H9 (cell line): ENCODE data around the gene FAM83E. TPM values are rescaled to one million over a fixed set of nuclear protein-coding genes. Genes with fewer than 3 reads are reported as not detected.
A peak's percentile ranks its signal among the peaks of the same experiment; 100 is the strongest.

Experiments
- DNase-seq: peaks from one replicate; pipeline ENCODE4 v3.0.0-alpha.2; 2017
- H2AFZ ChIP-seq: one replicate; pipeline ENCODE4 v1.6.1; 2013; ENCODE audit warnings: mild to moderate bottlenecking, low read length, control low read depth, moderate library complexity
- H2AK5ac ChIP-seq: 2 replicates; pipeline ENCODE4 v1.6.1; 2013; ENCODE audit warnings: low read length, control low read depth, mixed read lengths; ENCODE audit not compliant: insufficient read length
- H2BK120ac ChIP-seq: one replicate; pipeline ENCODE4 v1.6.1; 2013; ENCODE audit warnings: low read depth, mild to moderate bottlenecking, low read length, control low read depth, inconsistent platforms; ENCODE audit not compliant: poor library complexity, severe bottlenecking
- H2BK12ac ChIP-seq: 2 replicates; pipeline ENCODE4 v1.6.1; 2013; ENCODE audit warnings: low read length, control low read depth, mixed read lengths, low read depth; ENCODE audit not compliant: insufficient read length
- H2BK15ac ChIP-seq: 2 replicates; pipeline ENCODE4 v1.6.1; 2013; ENCODE audit warnings: low read depth, low read length, control low read depth
- H2BK20ac ChIP-seq: one replicate; pipeline ENCODE4 v1.6.1; 2013; ENCODE audit warnings: low read depth, mild to moderate bottlenecking, low read length, control low read depth, inconsistent platforms; ENCODE audit not compliant: poor library complexity, severe bottlenecking
- H2BK5ac ChIP-seq: 2 replicates; pipeline ENCODE4 v1.6.1; 2013; ENCODE audit warnings: low read length, control low read depth, mixed read lengths; ENCODE audit not compliant: insufficient read length
- H3K14ac ChIP-seq: 2 replicates; pipeline ENCODE4 v1.6.1; 2013; ENCODE audit warnings: low read length, control low read depth; ENCODE audit not compliant: insufficient read depth
- H3K18ac ChIP-seq: 2 replicates; pipeline ENCODE4 v1.6.1; 2013; ENCODE audit warnings: low read depth, mild to moderate bottlenecking, mixed read lengths, low read length, control low read depth; ENCODE audit not compliant: insufficient read length
- H3K23ac ChIP-seq: 2 replicates; pipeline ENCODE4 v1.6.1; 2013; ENCODE audit warnings: low read length, control low read depth, mixed read lengths, low read depth; ENCODE audit not compliant: insufficient read length
- H3K23me2 ChIP-seq: 2 replicates; pipeline ENCODE4 v1.6.1; 2013; ENCODE audit warnings: low read depth, mild to moderate bottlenecking, mixed read lengths, low read length, control low read depth; ENCODE audit not compliant: insufficient read length, poor library complexity, severe bottlenecking
- H3K27ac ChIP-seq: 2 replicates; pipeline ENCODE4 v1.5.1; 2013; ENCODE audit warnings: low read length, control low read depth, mixed read lengths, low read depth; ENCODE audit not compliant: insufficient read length
- H3K27me3 ChIP-seq: 2 replicates; pipeline ENCODE4 v1.6.1; 2013; ENCODE audit warnings: low read length, control low read depth, inconsistent platforms; ENCODE audit not compliant: insufficient read depth
- H3K4ac ChIP-seq: 2 replicates; pipeline ENCODE4 v1.6.1; 2013; ENCODE audit warnings: low read depth, mild to moderate bottlenecking, control low read depth, inconsistent platforms, low read length, moderate library complexity
- H3K4me1 ChIP-seq: 2 replicates; pipeline ENCODE4 v1.6.1; 2013; ENCODE audit warnings: low read length, control low read depth, inconsistent platforms; ENCODE audit not compliant: insufficient read depth
- H3K4me2 ChIP-seq: 2 replicates; pipeline ENCODE4 v1.6.1; 2013; ENCODE audit warnings: low read length, control low read depth, mixed read lengths; ENCODE audit not compliant: insufficient read length, insufficient read depth
- H3K56ac ChIP-seq: 2 replicates; pipeline ENCODE4 v1.6.1; 2013; ENCODE audit warnings: low read depth, mild to moderate bottlenecking, mixed read lengths, low read length, control low read depth; ENCODE audit not compliant: insufficient read length
- H3K79me1 ChIP-seq: 2 replicates; pipeline ENCODE4 v1.6.1; 2013; ENCODE audit warnings: low read depth, mild to moderate bottlenecking, moderate library complexity, low read length, control low read depth, inconsistent platforms; ENCODE audit not compliant: insufficient read depth, poor library complexity, severe bottlenecking
- H3K79me2 ChIP-seq: 2 replicates; pipeline ENCODE4 v1.6.1; 2013; ENCODE audit warnings: low read length, control low read depth, inconsistent platforms; ENCODE audit not compliant: insufficient read depth
- H3K9ac ChIP-seq: 2 replicates; pipeline ENCODE4 v1.6.1; 2013; ENCODE audit warnings: low read length, control low read depth, mixed read lengths; ENCODE audit not compliant: insufficient read length; ENCODE audit errors: extremely low read depth
- H3K9me3 ChIP-seq: one replicate; pipeline ENCODE4 v1.6.1; 2013; ENCODE audit warnings: low read depth, low read length, inconsistent platforms; ENCODE audit not compliant: control insufficient read depth
- H3T11ph ChIP-seq: one replicate; pipeline ENCODE4 v1.6.1; 2013; ENCODE audit warnings: mild to moderate bottlenecking, low read length, control low read depth, inconsistent platforms
- H4K20me1 ChIP-seq: one replicate; pipeline ENCODE4 v1.6.1; 2013; ENCODE audit not compliant: control insufficient read depth, insufficient read length, insufficient read depth
- H4K5ac ChIP-seq: 2 replicates; pipeline ENCODE4 v1.6.1; 2013; ENCODE audit warnings: low read depth, mild to moderate bottlenecking, mixed read lengths, low read length, control low read depth; ENCODE audit not compliant: insufficient read length
- H4K8ac ChIP-seq: replicated peaks from 2 replicates; pipeline ENCODE4 v1.6.1; 2013; ENCODE audit warnings: low read length, control low read depth, mixed read lengths, low read depth; ENCODE audit not compliant: insufficient read length
- H4K91ac ChIP-seq: 2 replicates; pipeline ENCODE4 v1.6.1; 2013; ENCODE audit warnings: low read depth, mild to moderate bottlenecking, moderate library complexity, mixed read lengths, low read length, control low read depth; ENCODE audit not compliant: insufficient read length
- H3K27ac Mint-ChIP-seq, 3 experiments: 2 replicates in 2 of 3; 3 replicates in 1 of 3; pipeline ENCODE4 v1.8.0; 2020 to 2021; ENCODE audit warnings: mixed read lengths in 3 of 3, mild to moderate bottlenecking in 1 of 3, moderate library complexity in 1 of 3
- H3K27me3 Mint-ChIP-seq: 2 replicates; pipeline ENCODE4 v1.8.0; 2021; ENCODE audit warnings: low read depth, mild to moderate bottlenecking, moderate library complexity, mixed read lengths
- H3K36me3 Mint-ChIP-seq, 3 experiments: 2 replicates in 2 of 3; 3 replicates in 1 of 3; pipeline ENCODE4 v1.8.0; 2020 to 2021; ENCODE audit warnings: low read depth in 3 of 3, mixed read lengths in 3 of 3; ENCODE audit not compliant: insufficient read depth in 1 of 3
- H3K4me1 Mint-ChIP-seq, 2 experiments: 2 replicates each; pipeline ENCODE4 v1.8.0; 2020; ENCODE audit warnings: mixed read lengths in 2 of 2
- H3K4me3 Mint-ChIP-seq, 2 experiments: 2 replicates in 1 of 2; 3 replicates in 1 of 2; pipeline ENCODE4 v1.8.0; 2020 to 2021; ENCODE audit warnings: mild to moderate bottlenecking in 2 of 2, mixed read lengths in 2 of 2, moderate library complexity in 1 of 2
- H3K9me3 Mint-ChIP-seq, 2 experiments: 2 replicates in 1 of 2; 3 replicates in 1 of 2; pipeline ENCODE4 v1.8.0; 2020; ENCODE audit warnings: mild to moderate bottlenecking in 2 of 2, mixed read lengths in 2 of 2, moderate library complexity in 1 of 2
- CTCF ChIP-seq: fragments of 200-600 bp; sonication (generic); conservative IDR thresholded peaks from 3 replicates; pipeline ENCODE4 v1.8.0; 2021; ENCODE audit warnings: antibody characterized with exemption, mild to moderate bottlenecking
- WGBS: extraction: QIAGEN DNeasy Blood & Tissue Kit; methylation state at CpG from one replicate; pipeline ENCODE4 v1.1.7; 2013; ENCODE audit warnings: missing lambda C conversion rate, low lambda C conversion rate, mixed read lengths; ENCODE audit not compliant: insufficient read length; ENCODE audit errors: extremely low coverage; 5-methylcytosine and 5-hydroxymethylcytosine counted together
- total RNA-seq: library from RNA; stranded (reverse); gene quantifications from 2 replicates; pipeline ENCODE4 v1.2.1, GENCODE V29; 2021

The FAM83E gene
- total RNA-seq, 1 experiment from 2014 or later, result 9.2 TPM

- Histone ChIP-seq H3K23ac (no peak within 1 kb of the TSS), H2AK5ac (no peak within 1 kb of the TSS), H3K9ac (peak within 1 kb of the TSS; percentile 1), H3K9me3 (no peaks in the 10 kb centered on the region), H3K27ac (no peak within 1 kb of the TSS), H3K18ac (peak within 1 kb of the TSS; percentile 12), H3T11ph (no peak within 1 kb of the TSS), H3K56ac (no peak within 1 kb of the TSS), H2BK20ac (no peak within 1 kb of the TSS), H3K23me2 (peaks cover 16% of the 10 kb centered on the region), H2BK5ac (no peak within 1 kb of the TSS), H4K20me1 (no peaks in the 10 kb centered on the region), H3K79me1 (no peaks in the 10 kb centered on the region), H2BK120ac (no peak within 1 kb of the TSS), H3K4me1 (no peaks in the 10 kb centered on the region), H2AFZ (no peak within 1 kb of the TSS), H3K14ac (0 out of 2 replicates have a peak within 1 kb of the TSS, but pooled peaks have one; percentile 16), H3K4me2 (peak within 1 kb of the TSS; percentile 69), H3K79me2 (no peaks in the 10 kb centered on the region), H4K91ac (no peak within 1 kb of the TSS), H2BK15ac (no peak within 1 kb of the TSS), H4K5ac (no peak within 1 kb of the TSS), H3K27me3 (no peaks in the 10 kb centered on the region), H4K8ac (no peak within 1 kb of the TSS), H2BK12ac (no peak within 1 kb of the TSS), H3K4ac (no peak within 1 kb of the TSS)
- WGBS, result no CpG with 5 or more reads among the region's 33 CpGs
- H3K4me3 Mint-ChIP-seq, result peak within 1 kb of the TSS; percentile 84 to 93
- DNase-seq, result peak; percentile 82
- peaks cover 5 to 22% (median 19%) of the 10 kb centered on the region in 3 experiments for H3K36me3 Mint-ChIP-seq
- peak within 1 kb of the TSS; percentile 88 to 98 (median 98) for H3K27ac Mint-ChIP-seq
- H3K27me3 Mint-ChIP-seq, result peaks cover 2% of the 10 kb centered on the region
- TF ChIP-seq CTCF, result peak; percentile 92
- H3K9me3 Mint-ChIP-seq, result peaks cover 0 to 3% of the 10 kb centered on the region in 2 experiments; a peak in 2 of 5 replicates
- peaks cover 16 to 17% of the 10 kb centered on the region in 2 experiments for H3K4me1 Mint-ChIP-seq
These were observed 31.3 kb upstream of the FAM83E start, which contains the start of gene CA11 for GRCh38 chr19:48646001-48646721. CA11 (minus strand) TSS chr19:48646187; CDS start chr19:48645632, 555 bp downstream.
